Measurements from ENCODE around the gene ALPL.

- TF ChIP-seq CTCF (IDR thresholded peaks at IDR 0.05; ENCODE audit: poor library complexity, severe bottlenecking), result no peak
- TF ChIP-seq EP300 (conservative IDR thresholded peaks at IDR 0.05; ENCODE audit: poor library complexity, severe bottlenecking), result no peak
- no peak for TF ChIP-seq REST (IDR thresholded peaks at IDR 0.05; ENCODE audit: borderline replicate concordance)
- no peak for TF ChIP-seq TAF1 (IDR thresholded peaks at IDR 0.05; ENCODE audit: low read depth)
- no peak for TF ChIP-seq EZH2 (IDR thresholded peaks at IDR 0.05; ENCODE audit: borderline replicate concordance, insufficient read depth, low read length, poor library complexity, severe bottlenecking)
- TF ChIP-seq RAD21 (conservative IDR thresholded peaks at IDR 0.05), result no peak
- TF ChIP-seq POLR2AphosphoS5 (IDR thresholded peaks at IDR 0.05), result no peak
- TF ChIP-seq SMC3 (conservative IDR thresholded peaks at IDR 0.05; ENCODE audit: poor library complexity), result no peak
- TF ChIP-seq MXI1 (conservative IDR thresholded peaks at IDR 0.05; ENCODE audit: poor library complexity, severe bottlenecking), result no peak
These were observed 23.3 kb downstream of the ALPL start for GRCh38 chr1:21532496-21532895.

Data from neural cell (in vitro differentiated cells).